Measurements from ENCODE around the gene HNRNPL.

DNA sequence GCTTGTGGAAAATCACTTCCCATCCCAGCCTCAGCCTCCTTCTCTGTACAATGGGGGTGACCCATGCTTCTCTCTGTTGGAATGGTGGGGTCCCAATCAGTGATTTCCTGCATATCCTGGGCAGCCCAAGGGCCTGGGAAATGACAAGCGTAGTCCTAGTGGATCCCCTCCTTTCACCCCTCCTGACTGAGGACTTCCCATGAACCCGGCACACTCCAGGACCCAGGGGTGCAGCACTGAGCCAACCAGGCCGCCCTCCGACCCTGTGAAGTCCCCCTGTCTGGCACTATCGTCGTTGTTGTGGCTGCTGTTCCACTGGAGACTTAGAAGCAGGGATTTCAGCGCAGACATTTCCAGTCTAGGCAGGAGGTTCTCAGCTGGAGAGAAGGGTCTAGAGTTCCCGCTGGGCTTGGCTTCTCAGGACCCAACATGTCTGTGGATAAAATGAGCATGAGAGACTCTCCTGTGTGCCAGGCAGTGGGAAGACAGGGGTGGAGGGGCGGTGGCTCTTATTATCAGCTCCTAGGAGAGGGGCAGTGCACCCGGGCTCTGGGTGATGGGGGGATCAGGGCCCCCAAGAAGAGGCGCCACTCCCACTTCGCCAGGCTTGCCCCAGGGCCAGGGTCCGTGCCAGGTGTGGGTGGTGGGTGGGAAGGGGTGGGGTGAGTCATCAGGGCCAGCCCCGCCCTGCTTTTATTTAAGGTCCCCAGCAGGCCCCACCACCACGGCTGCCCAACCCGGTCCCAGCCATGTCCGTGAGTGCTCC is 61.1 kb downstream of the HNRNPL start, which contains the start of gene LGALS7B:
- TF ChIP-seq, protein P1, sequence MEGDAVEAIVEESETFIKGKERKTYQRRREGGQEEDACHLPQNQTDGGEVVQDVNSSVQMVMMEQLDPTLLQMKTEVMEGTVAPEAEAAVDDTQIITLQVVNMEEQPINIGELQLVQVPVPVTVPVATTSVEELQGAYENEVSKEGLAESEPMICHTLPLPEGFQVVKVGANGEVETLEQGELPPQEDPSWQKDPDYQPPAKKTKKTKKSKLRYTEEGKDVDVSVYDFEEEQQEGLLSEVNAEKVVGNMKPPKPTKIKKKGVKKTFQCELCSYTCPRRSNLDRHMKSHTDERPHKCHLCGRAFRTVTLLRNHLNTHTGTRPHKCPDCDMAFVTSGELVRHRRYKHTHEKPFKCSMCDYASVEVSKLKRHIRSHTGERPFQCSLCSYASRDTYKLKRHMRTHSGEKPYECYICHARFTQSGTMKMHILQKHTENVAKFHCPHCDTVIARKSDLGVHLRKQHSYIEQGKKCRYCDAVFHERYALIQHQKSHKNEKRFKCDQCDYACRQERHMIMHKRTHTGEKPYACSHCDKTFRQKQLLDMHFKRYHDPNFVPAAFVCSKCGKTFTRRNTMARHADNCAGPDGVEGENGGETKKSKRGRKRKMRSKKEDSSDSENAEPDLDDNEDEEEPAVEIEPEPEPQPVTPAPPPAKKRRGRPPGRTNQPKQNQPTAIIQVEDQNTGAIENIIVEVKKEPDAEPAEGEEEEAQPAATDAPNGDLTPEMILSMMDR (IDR thresholded peaks at IDR 0.05; ENCODE audit: poor library complexity): no peak
- TF ChIP-seq EZH2 (IDR thresholded peaks at IDR 0.05; ENCODE audit: borderline replicate concordance) (no peak), EZH2phosphoT487 (IDR thresholded peaks at IDR 0.05; ENCODE audit: low read depth, severe bottlenecking, unreplicated experiment) (no peak)

Measured in hepatocyte (in vitro differentiated cells).